Measurements from ENCODE around the gene PLAAT4. TPM values are rescaled to one million over a fixed set of nuclear protein-coding genes. Genes with fewer than 3 reads are reported as not detected.

The PLAAT4 gene, protein sequence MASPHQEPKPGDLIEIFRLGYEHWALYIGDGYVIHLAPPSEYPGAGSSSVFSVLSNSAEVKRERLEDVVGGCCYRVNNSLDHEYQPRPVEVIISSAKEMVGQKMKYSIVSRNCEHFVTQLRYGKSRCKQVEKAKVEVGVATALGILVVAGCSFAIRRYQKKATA
- total RNA-seq, result 1.2 to 1.9 TPM (median 1.7 TPM) in 3 replicates

- DNase-seq (ENCODE audit: low spot score in 2 of 2, unreplicated experiment in 2 of 2), result no peak
- no peak for TF ChIP-seq CTCF (IDR thresholded peaks at IDR 0.05; ENCODE audit: unreplicated experiment)
Observed at GRCh38 chr11:63536669-63537292, at the start of gene PLAAT4. Gene PLAAT4, plus strand, starts transcription at chr11:63536808. Its CDS starts 61 bp downstream, at chr11:63536869.

GRCh38 chr11:63488789-63489188 is 47.8 kb upstream of the PLAAT4 start:
- peaks cover 14% of the 10 kb centered on the region for H3K27me3 Mint-ChIP-seq (ENCODE audit: low read depth)
- TF ChIP-seq CTCF (IDR thresholded peaks at IDR 0.05; ENCODE audit: unreplicated experiment), result no peak
- no peak overlapping the region for H3K4me3 Mint-ChIP-seq
- H3K36me3 Mint-ChIP-seq, result peaks cover 8% of the 10 kb centered on the region
- H3K4me1 Mint-ChIP-seq, result peaks cover 26% of the 10 kb centered on the region
- no peak for DNase-seq (ENCODE audit: low spot score in 2 of 2, unreplicated experiment in 2 of 2)
- no peak overlapping the region for H3K27ac Mint-ChIP-seq
- H3K9me3 Mint-ChIP-seq, result peaks cover 32% of the 10 kb centered on the region

More at GRCh38 chr11:63536669-63537292, at the start of gene PLAAT4:
- Mint-ChIP-seq H3K9me3 (no peaks in the 10 kb centered on the region), H3K27me3 (ENCODE audit: low read depth) (no peaks in the 10 kb centered on the region), H3K36me3 (no peaks in the 10 kb centered on the region), H3K4me3 (no peak within 1 kb of the TSS), H3K4me1 (peaks cover 31% of the 10 kb centered on the region), H3K27ac (peak within 1 kb of the TSS; percentile 86)

- Mint-ChIP-seq H3K36me3 (peaks cover 8% of the 10 kb centered on the region), H3K4me3 (peak overlapping the region; percentile 72), H3K4me1 (peaks cover 34% of the 10 kb centered on the region), H3K27ac (peak overlapping the region; percentile 23), H3K9me3 (peaks cover 22% of the 10 kb centered on the region), H3K27me3 (ENCODE audit: low read depth) (peaks cover 14% of the 10 kb centered on the region)
- no peak for TF ChIP-seq CTCF (IDR thresholded peaks at IDR 0.05; ENCODE audit: unreplicated experiment)
- DNase-seq (ENCODE audit: low spot score in 2 of 2, unreplicated experiment in 2 of 2), result no peak
Observed at GRCh38 chr11:63489879-63490278, 46.7 kb upstream of the PLAAT4 start.

- H3K27ac Mint-ChIP-seq, result peak within 1 kb of the TSS; percentile 64
- H3K4me1 Mint-ChIP-seq, result peaks cover 34% of the 10 kb centered on the region
- H3K36me3 Mint-ChIP-seq, result peaks cover 6% of the 10 kb centered on the region
- peak in 1 of 2 experiments; percentile 59 for DNase-seq (ENCODE audit: low spot score in 2 of 2, unreplicated experiment in 2 of 2)
- peaks cover 14% of the 10 kb centered on the region for H3K27me3 Mint-ChIP-seq (ENCODE audit: low read depth)
- peak within 1 kb of the TSS; percentile 78 for H3K4me3 Mint-ChIP-seq
- TF ChIP-seq CTCF (IDR thresholded peaks at IDR 0.05; ENCODE audit: unreplicated experiment), result no peak
- peaks cover 14% of the 10 kb centered on the region for H3K9me3 Mint-ChIP-seq
Observed at GRCh38 chr11:63490551-63491239, 45.9 kb upstream of the PLAAT4 start, which contains the start of gene PLAAT5. Gene PLAAT5, minus strand, starts transcription at chr11:63491167. Its CDS starts 133 bp downstream, at chr11:63491034.

DNA sequence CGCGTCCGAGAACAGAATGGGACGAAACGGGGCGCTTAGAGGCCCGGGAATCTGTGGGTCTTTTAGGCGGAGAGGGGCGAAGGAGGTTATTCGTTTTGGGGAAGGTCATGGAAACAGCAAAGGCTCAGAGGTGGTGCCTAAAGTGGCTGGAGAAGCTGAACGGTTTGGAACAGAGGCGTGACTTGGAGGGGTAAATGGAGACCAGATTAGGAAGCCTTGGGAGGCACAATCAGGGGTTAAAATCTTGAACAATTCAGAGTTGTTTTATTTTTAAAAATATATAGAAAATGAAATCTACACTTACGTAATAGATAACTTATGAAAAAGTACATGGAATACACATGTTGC is 45.4 kb upstream of the PLAAT4 start:
- Mint-ChIP-seq H3K27me3 (ENCODE audit: low read depth) (peaks cover 14% of the 10 kb centered on the region), H3K4me1 (peaks cover 34% of the 10 kb centered on the region)

More for the DNA sequence above, 45.4 kb upstream of the PLAAT4 start:
- Mint-ChIP-seq H3K4me3 (peak overlapping the region; percentile 78), H3K36me3 (peaks cover 5% of the 10 kb centered on the region), H3K27ac (peak overlapping the region; percentile 64), H3K9me3 (peaks cover 10% of the 10 kb centered on the region)
- no peak for DNase-seq (ENCODE audit: low spot score in 2 of 2, unreplicated experiment in 2 of 2)
- TF ChIP-seq CTCF (IDR thresholded peaks at IDR 0.05; ENCODE audit: unreplicated experiment), result no peak
